Kasumi-1 (cell line): ENCODE measurements around the gene DENND4B.
A peak's percentile ranks its signal among the peaks of the same experiment; 100 is the strongest.
"Not testable (repeated sequence)": the region's sequence is repeated elsewhere in the genome, so short reads cannot be mapped to it uniquely, and the experiment has no call there.

Source experiments
- DNase-seq, 2 experiments: peaks; one replicate each; lab custom pipeline; 2025; lab: John Stamatoyannopoulos, UW

The DENND4B gene

DNA sequence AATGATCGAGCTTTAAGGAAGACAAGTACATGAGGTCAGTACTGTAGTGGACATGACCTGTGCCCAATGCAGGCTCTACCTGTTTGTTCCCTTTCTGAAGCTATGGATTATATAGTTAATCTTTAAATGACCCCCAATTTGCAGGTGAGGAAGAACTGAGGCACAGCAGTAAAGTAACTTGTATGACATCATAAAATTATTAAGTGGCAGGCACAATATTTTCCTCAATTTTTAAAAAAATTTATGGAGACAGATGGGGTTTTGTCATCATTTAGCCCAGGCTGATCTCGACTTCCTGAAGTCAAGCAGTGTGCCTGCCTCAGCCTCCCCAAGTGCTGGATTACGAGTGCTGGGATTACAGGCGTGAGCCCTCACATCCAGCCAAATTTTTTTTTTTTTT lies 20.1 kb downstream of the DENND4B start:
- DNase-seq = no peak

DNA sequence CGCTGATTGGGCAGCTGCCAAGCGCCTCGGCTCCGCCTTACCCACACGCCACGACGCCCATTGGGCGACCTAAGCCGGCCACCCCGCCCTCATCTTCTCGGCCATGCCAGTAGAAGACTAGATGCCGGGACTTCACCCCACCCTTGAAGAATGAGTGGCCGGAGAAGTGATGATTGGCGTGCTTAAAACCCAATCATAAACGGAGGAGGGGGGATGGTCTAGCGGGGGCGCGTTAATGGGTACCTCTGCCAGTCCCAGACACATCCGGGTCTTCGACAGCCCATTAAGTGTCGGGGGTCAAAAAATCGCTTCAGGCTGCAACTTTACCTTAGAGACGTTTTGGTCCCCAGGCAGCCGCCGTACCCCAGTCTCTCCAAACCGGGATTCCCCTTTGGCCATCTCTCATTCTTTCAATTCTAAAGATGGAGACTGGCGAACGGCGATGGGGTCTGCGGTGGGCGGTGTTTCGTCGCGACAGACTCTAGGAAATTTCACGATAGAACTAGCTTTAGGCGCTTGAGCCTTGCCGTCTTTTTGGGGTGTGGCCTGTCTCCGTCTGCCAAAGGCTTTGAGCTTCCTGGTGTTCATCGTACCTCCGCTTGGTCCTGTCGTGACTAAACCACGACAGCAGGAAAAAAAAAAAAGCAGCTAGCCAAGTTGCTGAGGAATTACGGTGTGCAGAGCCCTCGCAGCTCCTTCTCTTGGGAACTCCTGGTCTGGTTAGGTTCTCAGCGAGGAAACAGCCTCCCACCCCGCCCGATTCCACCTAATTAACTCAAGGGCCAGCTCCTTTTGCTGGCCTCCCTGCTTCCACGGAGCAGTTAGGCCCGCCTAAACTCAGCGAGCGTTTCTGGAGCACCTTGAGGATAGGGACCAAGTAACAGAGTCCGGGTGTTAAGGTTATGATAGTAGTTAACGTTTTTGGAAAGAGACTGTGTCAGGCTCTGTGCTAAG lies 23.3 kb downstream of the DENND4B start, which contains the start of gene GATAD2B:
GATAD2B (minus strand) TSS at position 1 of the 954 bp plus-strand sequence. CDS start 94,625 bp downstream, outside the sequence.
- peak; percentile 99 for DNase-seq

DNA sequence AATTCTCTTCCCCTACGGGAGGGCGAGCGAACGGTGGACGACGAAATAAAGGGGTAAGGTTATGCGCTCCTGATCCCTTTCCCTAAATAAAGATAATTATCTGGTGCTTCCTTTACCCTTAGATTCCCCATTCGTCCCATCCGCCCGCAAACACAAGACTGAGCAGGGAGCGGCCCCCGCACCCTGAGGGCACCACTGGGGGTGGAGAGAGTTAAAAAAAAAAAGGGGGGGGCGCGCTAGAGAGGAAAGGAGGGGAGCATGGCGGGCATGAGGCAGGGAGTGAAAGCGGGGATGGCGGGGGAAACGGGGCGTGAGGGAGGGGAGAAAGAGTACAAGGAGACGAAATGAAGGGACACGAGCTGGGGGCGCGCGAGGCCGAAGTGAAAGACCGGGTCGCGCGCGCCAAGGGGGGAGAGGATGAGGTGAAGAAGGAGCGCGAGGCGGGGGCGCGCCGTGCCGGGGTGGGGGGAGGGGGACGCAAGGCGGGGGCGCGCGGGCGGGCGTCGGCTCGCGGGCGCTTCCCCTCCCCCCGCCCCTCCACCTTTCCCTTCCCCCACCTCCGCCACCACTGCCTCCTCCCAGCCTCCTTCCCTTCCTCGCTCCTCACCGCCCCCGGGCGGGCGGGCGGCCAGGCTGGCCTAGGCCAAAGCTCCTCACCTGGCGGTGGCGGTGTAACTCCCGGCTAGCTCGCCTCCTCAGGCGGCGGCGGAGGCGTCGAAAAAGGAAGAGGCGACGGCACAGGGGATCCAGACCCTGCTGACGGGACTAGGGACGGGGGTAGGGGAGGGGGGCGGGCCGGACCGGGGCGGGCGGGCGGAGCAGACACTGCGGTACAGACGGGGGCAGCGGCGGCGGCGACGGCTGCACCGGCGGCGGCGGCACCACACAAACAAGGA lies 24.2 kb downstream of the DENND4B start:
- peak; percentile 53 to 69 for DNase-seq

DNA sequence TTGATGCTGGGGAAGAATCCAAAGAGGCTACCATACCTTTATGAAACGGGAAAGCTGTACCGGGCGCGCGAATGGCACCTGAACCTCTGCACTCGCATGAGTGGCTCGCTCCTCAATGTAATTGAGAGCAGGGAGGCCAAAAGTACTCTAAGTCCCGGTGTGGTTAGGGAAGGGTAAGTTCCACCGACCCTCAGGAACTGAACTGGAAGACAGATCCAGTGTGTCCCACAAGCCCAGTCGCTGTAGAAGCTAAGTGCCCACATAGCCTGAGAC lies 24.8 kb downstream of the DENND4B start:
- peak in 1 of 2 experiments; percentile 53 for DNase-seq

DNA sequence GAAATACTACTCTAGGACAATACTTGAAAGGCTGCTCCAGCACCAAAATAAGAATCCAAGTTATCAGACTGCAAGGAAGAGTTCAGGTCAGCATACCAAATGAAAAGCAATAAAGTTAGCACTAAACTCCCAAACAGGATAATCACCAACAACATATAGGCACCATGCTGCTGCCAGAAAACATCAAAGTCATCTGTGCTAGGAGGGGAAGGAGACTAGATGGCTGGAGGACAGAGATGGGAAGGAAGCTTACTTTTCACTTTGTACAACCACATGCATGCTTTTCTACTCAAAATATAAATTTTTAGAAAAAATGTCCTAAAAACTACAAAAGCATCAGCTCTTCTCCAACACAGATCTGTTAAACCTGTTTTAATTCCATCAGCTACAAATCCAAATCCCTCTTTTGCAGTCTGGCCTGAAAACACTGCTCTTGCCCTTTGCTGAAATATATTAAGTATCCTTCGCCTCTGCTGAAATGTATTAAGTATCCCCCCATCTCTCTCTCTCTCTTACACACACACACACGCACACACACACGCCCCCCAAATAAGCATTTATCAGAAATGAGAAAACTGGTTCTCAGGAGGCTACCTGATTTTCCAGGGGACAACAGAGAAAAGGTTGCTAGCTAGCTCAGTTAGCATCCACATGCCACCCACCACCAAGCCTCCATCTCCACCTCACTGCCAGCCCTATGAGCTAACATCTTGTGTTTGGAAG lies 25.3 kb downstream of the DENND4B start:
- DNase-seq = no peak

DNA sequence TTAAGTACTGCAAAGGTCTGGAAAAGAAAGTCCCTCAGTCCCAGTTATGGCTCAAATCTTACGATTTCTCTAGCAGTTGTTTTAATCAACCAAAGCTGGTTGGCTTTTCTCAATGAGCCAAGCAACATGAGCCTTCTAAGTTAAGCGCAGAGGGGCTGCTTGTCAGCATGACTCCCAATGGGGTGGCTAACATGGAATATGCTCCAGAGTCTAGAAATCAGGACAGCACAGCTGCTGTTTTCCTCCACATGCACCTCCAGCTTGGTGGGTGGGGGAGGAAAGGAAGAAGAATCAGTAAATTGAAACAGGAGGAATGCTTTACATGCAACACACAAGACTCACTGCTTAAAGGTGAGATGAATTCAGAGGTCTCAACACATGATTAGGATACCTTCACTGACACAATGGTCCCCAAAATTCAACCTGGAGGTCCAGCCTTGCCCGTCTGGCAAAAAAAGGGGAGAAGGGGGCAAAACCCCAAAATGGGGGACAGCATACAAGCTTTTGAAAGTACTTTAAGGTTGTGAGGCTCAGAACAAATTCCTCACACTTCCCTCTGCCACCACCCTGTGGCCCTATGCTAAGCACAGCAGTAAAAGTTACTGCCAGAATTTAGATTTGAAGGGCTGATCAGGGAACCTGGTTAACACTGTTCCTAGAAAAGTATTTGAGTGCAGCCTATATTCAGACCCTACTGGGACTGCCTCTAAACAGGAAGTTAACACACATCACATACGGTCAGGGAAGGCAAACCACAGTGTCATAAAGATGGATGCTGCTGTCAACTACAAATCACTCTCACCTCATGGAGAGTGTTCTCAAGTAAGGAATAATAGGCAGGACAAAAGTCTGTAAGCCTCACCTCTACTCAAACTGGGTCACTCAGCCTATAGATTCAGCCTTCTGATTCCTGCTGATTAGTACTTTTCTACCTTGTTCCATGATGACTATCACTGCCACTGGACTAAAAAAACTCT lies 26.4 kb downstream of the DENND4B start:
- peak; percentile 58 to 61 for DNase-seq

DNA sequence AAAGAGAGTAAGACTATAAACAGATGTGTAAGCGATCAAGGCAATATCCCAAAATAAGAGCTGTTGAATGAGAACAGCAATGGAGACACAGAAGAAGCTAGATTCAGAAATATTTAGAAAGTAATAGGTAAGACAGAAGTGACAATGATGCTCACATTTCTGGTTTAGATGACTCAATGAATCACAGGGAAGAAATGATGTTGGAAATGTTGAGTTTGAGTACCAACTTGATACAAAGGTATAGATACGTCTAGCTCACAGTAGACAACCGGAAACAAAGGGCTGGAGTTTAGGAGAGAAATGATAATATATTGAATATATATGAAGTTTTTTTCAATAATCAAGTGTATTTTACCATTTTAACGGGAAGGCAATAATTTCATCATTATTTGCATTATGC lies 30.2 kb downstream of the DENND4B start:
- no peak for DNase-seq

DNA sequence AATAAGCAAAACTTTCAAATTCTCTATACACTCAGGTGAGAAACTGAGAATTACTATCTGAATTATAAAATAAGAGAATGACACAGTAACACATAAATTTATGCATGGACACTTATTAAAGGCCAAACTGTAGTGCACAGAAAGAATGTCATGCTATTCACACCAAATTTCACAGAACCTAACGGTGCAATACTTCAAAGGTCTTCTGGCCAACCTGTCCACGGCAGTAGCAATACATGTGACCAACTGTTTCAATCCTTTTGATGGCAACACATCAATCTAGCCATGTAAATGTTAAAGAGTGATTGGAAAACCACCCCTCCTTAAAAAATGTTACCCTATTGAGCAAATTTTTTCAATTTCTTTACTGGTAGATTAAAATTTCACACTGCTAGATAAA lies 34.2 kb downstream of the DENND4B start:
- DNase-seq = no peak

DNA sequence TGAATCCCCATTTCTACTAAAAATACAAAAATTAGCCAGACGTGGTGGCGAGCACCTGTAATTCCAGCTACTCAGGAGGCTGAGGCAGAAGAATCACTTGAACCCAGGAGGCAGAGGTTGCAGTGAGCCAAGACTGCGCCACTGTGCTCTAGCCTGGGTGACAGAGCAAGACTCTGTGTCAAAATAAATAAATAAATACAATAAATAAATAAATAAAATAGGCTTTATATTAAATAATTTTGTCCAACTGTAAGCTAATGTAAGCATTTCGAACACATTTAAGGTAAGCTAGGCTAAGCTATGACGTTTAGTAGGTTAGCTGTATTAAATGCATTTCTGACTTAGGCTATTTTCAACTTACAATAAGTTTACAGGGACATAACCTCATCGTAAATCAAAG lies 36.0 kb downstream of the DENND4B start:
- DNase-seq = not testable (repeated sequence)

DNA sequence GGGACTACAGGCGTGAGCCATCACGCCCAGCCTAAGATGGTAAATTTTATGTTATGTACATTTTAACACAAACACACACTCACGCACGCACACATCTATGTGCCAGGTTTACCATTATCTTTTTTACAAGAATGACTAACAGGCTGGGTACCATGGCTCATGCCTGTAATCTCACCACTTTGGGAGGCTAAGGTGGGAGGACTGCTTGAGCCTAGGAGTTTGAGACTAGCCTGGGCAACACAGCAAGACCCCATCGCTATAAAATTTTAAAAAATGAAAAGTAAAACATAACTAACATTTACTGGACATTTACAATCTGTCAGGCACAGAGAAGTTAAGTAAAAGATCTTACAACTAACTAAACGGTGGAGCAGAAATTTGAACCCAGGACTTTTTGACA lies 38.4 kb downstream of the DENND4B start:
- no peak for DNase-seq

DNA sequence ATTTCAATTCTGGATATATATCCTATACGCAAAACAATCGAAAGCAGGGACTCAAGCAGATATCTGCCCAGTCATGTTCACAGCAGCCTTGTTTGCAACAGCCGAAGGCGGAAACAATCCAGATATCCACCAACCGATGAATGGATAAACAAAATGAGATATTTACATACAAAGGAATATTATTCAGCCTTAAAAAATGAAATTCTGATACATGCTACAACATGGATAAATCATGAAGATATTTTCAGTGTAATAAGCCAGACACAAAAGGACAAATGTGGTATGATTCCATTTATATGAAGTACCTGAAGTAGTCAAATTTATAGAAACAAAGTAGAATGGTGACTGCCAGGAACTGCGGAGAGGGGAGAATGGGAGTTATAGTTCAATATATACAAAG lies 39.4 kb downstream of the DENND4B start:
- DNase-seq = no peak

DNA sequence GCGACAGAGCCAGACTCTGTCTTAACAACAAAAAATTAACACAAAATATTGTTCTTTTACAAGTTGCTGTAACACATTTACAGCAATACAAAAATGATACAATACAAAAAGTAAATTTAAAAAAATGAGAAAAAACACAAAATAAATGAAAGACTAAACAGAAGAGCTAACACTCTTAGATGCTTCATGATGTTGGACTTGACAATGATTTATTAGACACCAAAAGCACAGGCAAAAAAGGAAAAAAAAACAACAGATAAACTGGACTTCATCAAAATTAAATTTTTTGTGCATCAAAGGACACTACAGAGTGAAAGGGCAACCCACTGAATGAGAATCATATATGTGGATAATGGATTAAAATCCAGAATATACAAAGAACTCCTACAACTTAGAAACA lies 40.1 kb downstream of the DENND4B start:
- no peak for DNase-seq

DNA sequence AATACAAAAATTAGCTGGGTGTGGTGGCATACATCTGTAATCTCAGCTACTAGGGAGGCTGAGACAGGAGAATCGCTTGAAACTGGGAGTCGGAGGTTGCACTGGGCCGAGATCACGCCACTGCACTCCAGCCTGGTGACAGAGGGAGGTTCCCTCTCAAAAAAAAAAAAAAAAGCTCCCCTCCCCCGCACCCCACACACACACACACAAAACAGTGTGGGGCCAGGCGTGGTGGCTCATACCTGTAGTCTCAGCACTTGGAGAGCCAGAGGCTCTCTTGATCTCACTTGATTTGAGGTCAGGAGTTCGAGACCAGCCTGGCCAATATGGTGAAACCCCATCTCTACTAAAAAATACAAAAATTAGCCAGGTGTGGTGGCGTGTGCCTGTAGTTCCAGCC lies 40.6 kb downstream of the DENND4B start:
- not testable (repeated sequence) for DNase-seq

DNA sequence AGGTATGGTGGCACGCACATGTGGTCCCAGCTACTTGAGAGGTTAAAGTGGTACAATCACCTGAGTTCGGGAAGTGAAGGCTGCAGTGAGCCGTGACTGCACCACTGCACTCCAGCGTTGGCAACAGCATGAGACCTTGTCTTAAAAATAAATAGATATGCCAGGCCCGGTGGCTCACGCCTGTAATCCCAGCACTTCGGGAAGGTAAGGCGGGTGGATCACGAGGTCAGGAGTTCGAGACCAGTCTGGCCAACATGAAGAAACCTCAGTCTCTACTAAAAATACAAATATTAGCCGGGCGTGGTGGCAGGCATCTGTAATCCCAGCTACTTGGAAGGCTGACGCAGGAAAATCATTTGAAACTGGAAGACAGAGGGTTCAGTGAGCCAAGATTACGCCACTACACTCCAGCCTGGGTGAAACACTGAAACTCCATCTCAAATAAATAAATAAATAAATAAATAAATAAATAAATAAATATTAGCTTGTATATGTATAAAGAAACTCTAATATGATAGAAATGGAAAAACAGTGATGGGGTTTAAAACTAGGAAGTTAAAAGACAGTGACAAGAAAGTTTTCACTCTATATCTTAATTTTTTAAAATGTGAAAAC lies 42.6 kb downstream of the DENND4B start:
- no peak for DNase-seq

DNA sequence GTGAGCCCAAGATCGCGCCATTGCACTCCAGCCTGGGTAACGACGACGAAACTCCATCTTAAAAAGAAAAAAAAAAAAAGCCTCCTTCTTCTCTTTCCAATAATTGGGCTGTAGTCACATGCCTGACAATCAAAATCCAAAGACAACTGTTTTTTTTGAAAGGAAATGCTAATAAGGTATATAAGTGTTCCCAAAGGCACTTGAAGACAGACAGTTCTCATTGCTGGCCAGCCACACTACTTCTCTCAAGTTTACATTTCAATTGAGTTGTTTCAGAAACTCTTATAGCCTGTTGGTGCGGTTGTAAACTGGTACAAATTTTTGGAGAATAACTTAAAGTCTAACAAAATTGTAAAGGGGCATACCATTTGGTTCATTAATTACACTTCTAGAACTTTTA lies 47.0 kb downstream of the DENND4B start:
- DNase-seq = no peak

DNA sequence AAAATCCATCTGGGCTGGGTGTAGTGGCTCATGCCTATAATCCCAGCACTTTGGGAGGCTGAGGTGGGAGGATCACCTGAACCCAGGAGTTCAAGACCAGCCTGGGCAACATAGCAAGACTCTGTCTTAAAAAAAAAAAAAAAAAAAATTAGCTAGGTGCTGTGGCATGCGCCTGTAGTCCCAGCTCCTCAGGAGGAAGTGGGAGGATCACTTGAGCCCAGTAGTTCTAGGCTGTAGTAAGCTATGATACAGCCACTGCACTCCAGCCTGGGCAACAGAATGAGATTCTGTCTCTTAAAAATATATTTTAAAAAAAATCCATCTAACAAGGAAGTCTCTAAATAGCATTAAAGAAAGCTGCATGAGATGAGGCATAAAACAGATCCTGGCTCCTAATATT lies 50.7 kb downstream of the DENND4B start:
- DNase-seq = peak; percentile 24 to 27

DNA sequence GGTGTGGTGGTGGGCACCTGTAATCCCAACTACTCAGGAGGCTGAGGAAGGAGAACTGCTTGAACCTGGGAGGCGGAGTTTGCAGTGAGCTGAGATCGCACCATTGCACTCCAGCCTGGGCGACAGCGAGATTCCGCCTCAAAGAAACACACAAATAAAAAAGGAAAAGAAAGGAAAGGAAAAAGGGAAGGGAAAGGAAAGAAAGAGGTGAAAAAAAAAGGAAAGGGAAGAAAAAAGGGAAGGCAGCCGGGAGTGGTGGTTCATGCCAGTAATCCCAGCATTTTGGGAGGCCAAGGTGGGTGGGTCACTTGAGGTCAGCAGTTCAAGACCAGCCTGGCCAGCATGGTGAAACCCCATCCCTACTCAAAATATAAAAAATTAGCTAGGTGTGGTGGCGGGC lies 55.5 kb downstream of the DENND4B start:
- not testable (repeated sequence) for DNase-seq

DNA sequence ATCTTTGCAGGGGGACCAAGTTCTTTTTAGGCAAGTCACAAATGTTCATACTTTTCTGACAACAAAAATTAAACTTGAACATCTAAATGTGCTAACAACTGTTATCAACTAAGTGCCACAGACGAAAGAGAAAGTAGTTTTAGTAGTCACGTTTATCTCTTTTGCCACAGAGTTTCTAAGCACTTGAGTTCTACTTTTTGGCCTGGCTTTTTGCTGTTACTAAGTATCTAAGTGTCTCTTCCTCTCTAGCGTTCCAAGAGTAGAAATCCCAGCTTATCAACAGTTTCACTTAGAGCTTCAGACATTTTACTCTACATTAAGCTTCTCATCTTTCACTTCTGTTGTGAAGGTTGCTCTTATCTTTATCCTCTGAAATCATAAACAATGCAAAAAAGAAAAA lies 58.0 kb downstream of the DENND4B start:
- DNase-seq = no peak

DNA sequence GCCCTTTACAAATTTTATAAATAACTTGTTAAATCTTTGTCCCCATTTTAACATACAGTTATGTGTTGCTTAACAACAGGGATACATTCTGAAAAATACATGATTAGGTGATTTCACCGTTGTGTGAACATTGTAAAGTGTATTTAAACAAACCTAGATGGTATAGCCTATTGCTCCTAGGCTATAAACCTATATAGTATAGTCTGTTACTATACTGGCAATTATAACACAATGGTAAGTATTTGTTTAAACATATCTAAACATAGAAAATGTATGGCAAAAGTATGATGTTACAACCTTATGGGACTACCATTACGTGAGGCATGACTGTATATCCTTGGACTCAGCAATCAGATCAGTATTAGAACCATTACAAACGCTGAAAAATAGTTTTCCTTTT lies 60.4 kb downstream of the DENND4B start:
- DNase-seq = no peak

DNA sequence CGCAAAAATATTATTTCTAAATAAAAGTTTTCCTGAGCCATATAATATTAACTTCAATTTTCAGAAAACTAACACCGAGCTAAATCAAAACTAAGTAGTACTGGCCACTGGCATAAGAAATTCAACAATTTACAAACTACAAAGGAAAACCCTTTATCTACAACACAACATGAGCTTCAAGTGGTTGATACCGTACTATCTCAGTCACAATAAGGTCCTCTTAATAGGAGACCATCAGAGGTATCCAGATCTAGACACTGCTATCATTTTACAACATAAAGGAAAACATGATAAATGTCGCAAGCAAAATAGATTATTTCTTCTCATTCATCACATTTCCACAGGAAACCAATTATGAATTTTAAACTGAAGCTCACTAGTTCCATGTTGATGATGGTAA lies 63.3 kb downstream of the DENND4B start:
- DNase-seq = no peak
